HepG2 (cell line): ENCODE measurements around the gene MBIP. TPM values are rescaled to one million over a fixed set of nuclear protein-coding genes. Genes with fewer than 3 reads are reported as not detected.

Source experiments
- ATAC-seq: fragments of 200-7000 bp; cut with Tn5 transposase; 3 replicates; pipeline ENCODE4 v1.9.1; 2020; ENCODE audit warnings: mild to moderate bottlenecking, moderate library complexity
- BruUV-seq: library from RNA; stranded (reverse); fragments of 400-500 nt; replicated peaks from 2 replicates; lab custom pipeline; 2021; lab: Mats Ljungman, UMichigan
- CTCF ChIA-PET: fragments of 300-600 bp; formaldehyde crosslinking; extraction: SDS; loops from one replicate; lab custom pipeline; 2021; ENCODE audit warnings: low total read pairs, inconsistent platforms, low intra/inter-chr PET ratio; lab: Yijun Ruan, JAX
- POLR2A ChIA-PET: fragments of 350-600 bp; sonication (Branson Sonifier 250); formaldehyde crosslinking; loops from one replicate; lab custom pipeline; 2020; ENCODE audit warnings: antibody characterized with exemption, inconsistent platforms; lab: Yijun Ruan, JAX
- DNase-seq: peaks from one replicate; pipeline ENCODE4 v3.0.0-alpha.2; 2015; ENCODE audit warnings: low spot score
- FAIRE-seq: peaks from 3 replicates; lab custom pipeline; 2011; peaks lifted over from hg19 to GRCh38; lab: Jason Lieb, UNC
- H2AFZ ChIP-seq: one replicate; pipeline ENCODE4 v1.6.1; 2011; ENCODE audit warnings: low read length, inconsistent platforms
- H3K27ac ChIP-seq: fragments of 300-600 bp; 3 replicates; pipeline ENCODE4 v1.8.0; 2011; ENCODE audit warnings: mixed run types, mild to moderate bottlenecking, mixed read lengths, low read length, inconsistent platforms; ENCODE audit not compliant: insufficient read depth; ENCODE audit errors: extremely low read length
- H3K27me3 ChIP-seq, 2 experiments: fragments of 200-600 bp in 1 of 2; 2 replicates in 1 of 2; 3 replicates in 1 of 2; pipeline versions ENCODE4 v1.6.0 to v1.8.0; 2011; ENCODE audit warnings: low read length in 2 of 2, mild to moderate bottlenecking in 2 of 2, moderate library complexity in 2 of 2, inconsistent platforms in 1 of 2; ENCODE audit not compliant: insufficient read depth in 2 of 2, control insufficient read depth in 1 of 2
- H3K36me3 ChIP-seq, 2 experiments: fragments of 200-600 bp in 1 of 2; replicated peaks in 1 of 2; 2 replicates in 1 of 2; 3 replicates in 1 of 2; pipeline versions ENCODE4 v1.5.1 to v1.8.0; 2011; ENCODE audit warnings: low read length in 2 of 2, inconsistent platforms in 1 of 2; ENCODE audit not compliant: insufficient read depth in 2 of 2, control insufficient read depth in 1 of 2
- H3K4me1 ChIP-seq: 2 replicates; pipeline ENCODE4 v1.5.1; 2012; ENCODE audit warnings: low read length, inconsistent platforms; ENCODE audit not compliant: insufficient read depth
- H3K4me2 ChIP-seq: 2 replicates; pipeline ENCODE4 v1.6.0; 2011; ENCODE audit warnings: low read depth, low read length, inconsistent platforms
- H3K4me3 ChIP-seq, 3 experiments: fragments of 200-600 bp in 1 of 3; sonication (generic), shearing (Covaris generic) in 1 of 3; replicated peaks in 1 of 3; 2 replicates each; pipeline ENCODE4 v1.5.1; 2011 to 2016; ENCODE audit warnings: low read length in 3 of 3, inconsistent platforms in 2 of 3, low read depth in 2 of 3, mild to moderate bottlenecking in 2 of 3, control low read depth in 1 of 3, mixed read lengths in 1 of 3; ENCODE audit not compliant: insufficient read depth in 1 of 3
- H3K79me2 ChIP-seq: one replicate; pipeline ENCODE4 v1.6.1; 2011; ENCODE audit warnings: low read length, inconsistent platforms; ENCODE audit not compliant: insufficient read depth
- H3K9ac ChIP-seq: 2 replicates; pipeline ENCODE4 v1.6.0; 2011; ENCODE audit warnings: mild to moderate bottlenecking, low read depth, low read length, inconsistent platforms; ENCODE audit not compliant: insufficient read depth
- H3K9me3 ChIP-seq: 2 replicates; pipeline ENCODE4 v1.5.1; 2012; ENCODE audit warnings: mild to moderate bottlenecking, low read length
- H4K20me1 ChIP-seq: 2 replicates; pipeline ENCODE4 v1.6.0; 2011; ENCODE audit warnings: inconsistent platforms, mild to moderate bottlenecking, low read length, moderate library complexity; ENCODE audit not compliant: insufficient read depth
- ARID2 ChIP-seq: sonication (generic); formaldehyde crosslinking; IDR thresholded peaks from 2 replicates; pipeline ENCODE4 v1.8.1; 2022; ENCODE audit warnings: mild to moderate bottlenecking, missing genetic modification reagents, borderline replicate concordance
- CREB1 ChIP-seq, 2 experiments: fragments of 450-650 bp in 1 of 2; IDR thresholded peaks; 2 replicates each; pipeline ENCODE4 v1.6.1; 2016 to 2017; ENCODE audit warnings: control low read depth in 1 of 2, mild to moderate bottlenecking in 1 of 2, missing compliant biosample characterization in 1 of 2, missing genetic modification characterization in 1 of 2
- PPARG ChIP-seq: conservative IDR thresholded peaks from 2 replicates; pipeline ENCODE4 v1.6.1; 2016; ENCODE audit warnings: missing biosample characterization, missing genetic modification reagents
- RBFOX2 ChIP-seq: fragments of 200-400 bp; formaldehyde crosslinking; IDR thresholded peaks from 2 replicates; pipeline ENCODE4 v1.6.1; 2017; ENCODE audit warnings: low read depth, mild to moderate bottlenecking, low read length
- ZBTB1 ChIP-seq: sonication (generic); formaldehyde crosslinking; IDR thresholded peaks from 2 replicates; pipeline ENCODE4 v1.4.0; 2020; ENCODE audit warnings: missing genetic modification reagents, borderline replicate concordance
- ZNF530 ChIP-seq: sonication (generic); formaldehyde crosslinking; IDR thresholded peaks from 2 replicates; pipeline ENCODE4 v1.5.0; 2020; ENCODE audit warnings: low read depth, mild to moderate bottlenecking, missing genetic modification reagents
- ZNF841 ChIP-seq: sonication (generic); formaldehyde crosslinking; IDR thresholded peaks from 2 replicates; pipeline ENCODE4 v1.8.1; 2023; ENCODE audit warnings: missing genetic modification reagents, borderline replicate concordance
- WGBS: methylation state at CpG from one replicate; pipeline ENCODE4 v1.1.6; 2017; ENCODE audit warnings: low lambda C conversion rate; 5-methylcytosine and 5-hydroxymethylcytosine counted together
- in situ Hi-C: cut with HindIII; loops from 2 replicates; pipeline ENCODE4 v1.10.0; 2017; ENCODE audit warnings: low pct_unique_long_range_greater_than_20kb; ENCODE audit not compliant: extremely low pct_ligation_motif_present
- intact Hi-C: fragments of 100-400 bp; cut with micrococcal nuclease; formaldehyde crosslinking; loops from one replicate; pipeline ENCODE4 v1.10.0; 2022; ENCODE audit not compliant: unreplicated experiment
- polyA plus RNA-seq, 8 experiments: library from polyadenylated mRNA; depleted of rRNA in 3 of 8; stranded (reverse) in 7 of 8; unstranded in 1 of 8; fragments of >200 nt; fragmentation: Illumina TruSeq in 4 of 8; extraction: Trizol in 4 of 8; gene quantifications; 2 replicates each; pipeline versions ENCODE4 v1.2.1 to v1.2.3, GENCODE V29; 2011 to 2016; ENCODE audit warnings: low read depth in 4 of 8, missing spikeins in 1 of 8, mixed read lengths in 1 of 8; ENCODE audit not compliant: insufficient read depth in 1 of 8
- total RNA-seq, 5 experiments: library from RNA; depleted of rRNA; stranded (reverse); fragments of >200 nt; fragmentation: Illumina TruSeq; extraction: Trizol; gene quantifications; 2 replicates each; pipeline ENCODE4 v1.2.3, GENCODE V29; 2016; ENCODE audit warnings: low read depth in 1 of 5
- TF ChIP-seq, protein P1 (sequence below): sonication (generic); formaldehyde crosslinking; IDR thresholded peaks from 2 replicates; pipeline ENCODE4 v1.8.0; 2022; ENCODE audit warnings: low read depth, missing genetic modification reagents

The MBIP gene
- total and polyA plus RNA-seq, 2 of the 13 experiments (the other 11 are each of a cell fraction or from before 2014, with no cell fraction given) = 48.1 to 48.6 TPM

DNA sequence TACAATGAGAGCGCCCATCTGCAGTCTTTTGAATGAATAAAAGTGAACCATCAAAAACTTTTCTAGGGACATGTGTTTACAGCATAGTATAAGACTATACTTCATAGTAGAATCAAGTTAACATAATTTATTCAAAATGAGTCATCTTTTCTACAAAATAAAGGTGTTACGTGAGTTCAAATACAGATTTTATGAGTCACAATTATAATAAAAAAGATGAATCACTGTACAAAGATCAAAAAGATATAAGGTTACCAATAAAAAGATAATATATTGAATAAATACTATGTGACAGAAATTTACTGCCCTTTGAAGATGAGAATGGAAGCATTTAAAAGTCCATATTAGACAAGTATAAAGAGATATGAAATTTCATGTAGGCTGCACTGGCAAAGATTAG, 2.8 kb downstream of the MBIP start:
- ATAC-seq = no peak
- no peaks in the 10 kb centered on the region for H3K9me3 ChIP-seq
- intact Hi-C loops = no loop called here
- ChIA-PET CTCF (no interaction called here), POLR2A (interaction anchor here (1.0 kb wide), 1 partner anchor 227 kb away, joined by 3 read pairs; no protein-coding TSS in a partner anchor)
- no peak for FAIRE-seq
- peak overlapping the region; percentile 62 for H3K4me2 ChIP-seq
- peaks cover 22% of the 10 kb centered on the region for H4K20me1 ChIP-seq
- BruUV-seq = no TSS peak
- no peak overlapping the region for H3K27ac ChIP-seq
- H3K36me3 ChIP-seq = peaks cover 4 to 13% of the 10 kb centered on the region in 2 experiments; a peak in 4 of 5 replicates
- H2AFZ ChIP-seq = no peak overlapping the region
- peaks cover 58% of the 10 kb centered on the region for H3K79me2 ChIP-seq
- in situ Hi-C loops = no loop called here
- DNase-seq = no peak
- H3K27me3 ChIP-seq = peaks cover 0 to 10% of the 10 kb centered on the region in 2 experiments; a peak in 1 of 5 replicates
- H3K4me1 ChIP-seq = peaks cover 24% of the 10 kb centered on the region
- H3K9ac ChIP-seq = no peak overlapping the region
- WGBS = 97% methylated on average over 2 of the region's 2 CpGs
- TF ChIP-seq CREB1 (IDR thresholded peaks at IDR 0.05) (0 out of 2 replicates have a peak, but pooled peaks have one; percentile 6), CREB1 (CRISPR knock-in tag; IDR thresholded peaks at IDR 0.05) (no peak), ZNF841 (CRISPR knock-in tag) (no peak), PPARG (CRISPR knock-in tag) (no peak), ARID2 (CRISPR knock-in tag) (no peak), RBFOX2 (0 out of 2 replicates have a peak, but pooled peaks have one; percentile 26)
- H3K4me3 ChIP-seq = no peak overlapping the region; a peak in 2 of 6 replicates

DNA sequence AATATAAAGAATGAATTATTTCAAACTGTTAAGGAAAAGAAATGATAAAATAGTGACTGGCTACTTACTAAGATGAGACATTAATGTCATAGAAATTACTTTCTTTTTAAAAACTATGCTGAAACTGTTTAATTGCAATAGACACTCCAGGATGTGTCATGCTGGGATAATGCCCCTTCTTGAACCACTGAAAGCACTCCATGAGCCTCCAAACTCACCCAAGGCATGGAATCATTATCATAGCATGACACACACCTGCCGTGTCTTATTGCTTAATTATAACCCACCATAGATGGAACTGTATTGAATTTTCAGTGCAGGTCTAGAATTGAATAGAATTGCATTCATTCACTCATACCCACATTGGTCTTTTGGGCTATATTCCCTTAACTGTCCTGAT, 4.3 kb downstream of the MBIP start:
- WGBS = 91% methylated on average over 1 of the region's 1 CpG
- no peaks in the 10 kb centered on the region for H3K9me3 ChIP-seq
- POLR2A ChIA-PET = no interaction called here
- H3K36me3 ChIP-seq = peaks cover 8 to 20% of the 10 kb centered on the region in 2 experiments
- no peak for ATAC-seq
- H3K4me1 ChIP-seq = peaks cover 23% of the 10 kb centered on the region
- BruUV-seq = no TSS peak
- H2AFZ ChIP-seq = no peak overlapping the region
- TF ChIP-seq, protein P1, sequence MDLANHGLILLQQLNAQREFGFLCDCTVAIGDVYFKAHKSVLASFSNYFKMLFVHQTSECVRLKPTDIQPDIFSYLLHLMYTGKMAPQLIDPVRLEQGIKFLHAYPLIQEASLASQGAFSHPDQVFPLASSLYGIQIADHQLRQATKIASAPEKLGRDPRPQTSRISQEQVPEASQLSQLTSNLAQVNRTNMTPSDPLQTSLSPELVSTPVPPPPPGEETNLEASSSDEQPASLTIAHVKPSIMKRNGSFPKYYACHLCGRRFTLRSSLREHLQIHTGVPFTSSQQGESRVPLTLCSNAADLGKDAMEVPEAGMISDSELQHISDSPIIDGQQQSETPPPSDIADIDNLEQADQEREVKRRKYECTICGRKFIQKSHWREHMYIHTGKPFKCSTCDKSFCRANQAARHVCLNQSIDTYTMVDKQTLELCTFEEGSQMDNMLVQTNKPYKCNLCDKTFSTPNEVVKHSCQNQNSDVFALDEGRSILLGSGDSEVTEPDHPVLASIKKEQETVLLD = no peak
- TF ChIP-seq ZBTB1 (CRISPR knock-in tag) (no peak), ZNF530 (CRISPR knock-in tag) (no peak)
- TF ChIP-seq, all 625 proteins: peak for 0
- CTCF ChIA-PET = no interaction called here
- FAIRE-seq (no peak), DNase-seq (no peak)
- in situ Hi-C loops (no loop called here), intact Hi-C loops (no loop called here)
- peaks cover 0 to 4% of the 10 kb centered on the region in 2 experiments; a peak in 1 of 5 replicates for H3K27me3 ChIP-seq
- H3K4me2 ChIP-seq = no peak overlapping the region
- no peak overlapping the region for H3K4me3 ChIP-seq
- H4K20me1 ChIP-seq = peaks cover 22% of the 10 kb centered on the region
- peaks cover 58% of the 10 kb centered on the region for H3K79me2 ChIP-seq
- H3K9ac ChIP-seq = no peak overlapping the region
- no peak overlapping the region for H3K27ac ChIP-seq
